ENCODE measurements around the gene HOXB7. TPM values are rescaled to one million over a fixed set of nuclear protein-coding genes. Genes with fewer than 3 reads are reported as not detected.

Gene HOXB7
- total and polyA plus RNA-seq, 2 of the 13 experiments (the other 11 are each of a cell fraction or from before 2014, with no cell fraction given) = 0.04 TPM; not detected in 1

- FAIRE-seq = no peak
- CTCF ChIA-PET (ENCODE audit: low intra/inter-chr PET ratio, low total read pairs) = no interaction called here
Observed at GRCh38 chr17:48566717-48567116, 44.1 kb downstream of the HOXB7 start.

GRCh38 chr17:48565925-48566710 is 44.7 kb downstream of the HOXB7 start:
- DNase-seq (ENCODE audit: low spot score) = no peak
- WGBS (ENCODE audit: low lambda C conversion rate) = 3% methylated on average over 4 of the region's 4 CpGs
- POLR2A ChIA-PET = no interaction called here
- Histone ChIP-seq H3K27ac (ENCODE audit: extremely low read length, insufficient read depth, low read length) (no peak overlapping the region), H3K9me3 (ENCODE audit: low read length) (no peaks in the 10 kb centered on the region), H3K9ac (ENCODE audit: insufficient read depth, low read depth, low read length) (no peak overlapping the region), H4K20me1 (ENCODE audit: insufficient read depth, low read length) (0 out of 2 replicates have a peak, but pooled peaks cover 4% of the 10 kb centered on the region), H3K79me2 (ENCODE audit: insufficient read depth, low read length) (no peaks in the 10 kb centered on the region), H3K36me3 (replicated peaks in 1 of 2; ENCODE audit: control insufficient read depth in 1 of 2, insufficient read depth in 2 of 2, low read length in 2 of 2) (no peaks in the 10 kb centered on the region), H3K4me3 (replicated peaks in 1 of 3; ENCODE audit: insufficient read depth in 1 of 3, low read depth in 2 of 3, low read length in 3 of 3) (no peak overlapping the region), H3K27me3 (ENCODE audit: control insufficient read depth in 1 of 2, insufficient read depth in 2 of 2, low read length in 2 of 2) (peaks cover 15 to 95% of the 10 kb centered on the region in 2 experiments), H3K4me1 (ENCODE audit: insufficient read depth, low read length) (no peaks in the 10 kb centered on the region), H3K4me2 (ENCODE audit: low read depth, low read length) (no peak overlapping the region), H2AFZ (ENCODE audit: low read length) (no peak overlapping the region)
- no peak for FAIRE-seq
- BruUV-seq (replicated peaks) = no TSS peak
- no peak for ATAC-seq
- CTCF ChIA-PET (ENCODE audit: low intra/inter-chr PET ratio, low total read pairs) = no interaction called here
- in situ Hi-C loops (cut with HindIII; ENCODE audit: extremely low pct_ligation_motif_present, low pct_unique_long_range_greater_than_20kb) (no loop called here), intact Hi-C loops (cut with micrococcal nuclease; ENCODE audit: unreplicated experiment) (no loop called here)
- TF ChIP-seq THAP9 (CRISPR knock-in tag; IDR thresholded peaks at IDR 0.05; ENCODE audit: borderline replicate concordance) (no peak), FOSL1 (CRISPR knock-in tag; IDR thresholded peaks at IDR 0.05; ENCODE audit: borderline replicate concordance) (no peak), CREB1 (IDR thresholded peaks at IDR 0.05) (peak; percentile 41; the same call in 1 of the 2 replicates), CREB1 (CRISPR knock-in tag; IDR thresholded peaks at IDR 0.05) (no peak), BRCA1 (CRISPR knock-in tag; IDR thresholded peaks at IDR 0.05) (no peak)

More at GRCh38 chr17:48566717-48567116, 44.1 kb downstream of the HOXB7 start:
- POLR2A ChIA-PET = no interaction called here
- Histone ChIP-seq H3K9me3 (ENCODE audit: low read length) (no peaks in the 10 kb centered on the region), H3K27me3 (ENCODE audit: control insufficient read depth in 1 of 2, insufficient read depth in 2 of 2, low read length in 2 of 2) (peaks cover 12 to 95% of the 10 kb centered on the region in 2 experiments), H3K36me3 (replicated peaks in 1 of 2; ENCODE audit: control insufficient read depth in 1 of 2, insufficient read depth in 2 of 2, low read length in 2 of 2) (no peaks in the 10 kb centered on the region), H4K20me1 (ENCODE audit: insufficient read depth, low read length) (0 out of 2 replicates have a peak, but pooled peaks cover 4% of the 10 kb centered on the region), H3K4me2 (ENCODE audit: low read depth, low read length) (no peak overlapping the region), H3K4me3 (replicated peaks in 1 of 3; ENCODE audit: insufficient read depth in 1 of 3, low read depth in 2 of 3, low read length in 3 of 3) (no peak overlapping the region), H2AFZ (ENCODE audit: low read length) (no peak overlapping the region), H3K27ac (ENCODE audit: extremely low read length, insufficient read depth, low read length) (no peak overlapping the region), H3K79me2 (ENCODE audit: insufficient read depth, low read length) (no peaks in the 10 kb centered on the region), H3K9ac (ENCODE audit: insufficient read depth, low read depth, low read length) (no peak overlapping the region), H3K4me1 (ENCODE audit: insufficient read depth, low read length) (no peaks in the 10 kb centered on the region)
- TF ChIP-seq ZNF510 (CRISPR knock-in tag; IDR thresholded peaks at IDR 0.05; ENCODE audit: low read depth) = no peak
- ATAC-seq = no peak
- intact Hi-C loops (cut with micrococcal nuclease; ENCODE audit: unreplicated experiment) (no loop called here), in situ Hi-C loops (cut with HindIII; ENCODE audit: extremely low pct_ligation_motif_present, low pct_unique_long_range_greater_than_20kb) (no loop called here)
- no TSS peak for BruUV-seq (replicated peaks)
- DNase-seq (ENCODE audit: low spot score) = no peak
- 0% methylated on average over 2 of the region's 2 CpGs for WGBS (ENCODE audit: low lambda C conversion rate)

Measured in HepG2 (cell line).